GM12891 (cell line): ENCODE results near the gene ZSCAN18.

Experiments
- PAX5 ChIP-seq: IDR thresholded peaks from 2 replicates; pipeline ENCODE4 v1.6.1; 2011; ENCODE audit warnings: low read length, moderate library complexity, mild to moderate bottlenecking; ENCODE audit not compliant: insufficient read depth, severe bottlenecking
- POLR2A ChIP-seq: IDR thresholded peaks from 2 replicates; pipeline ENCODE4 v1.6.1; 2011; ENCODE audit warnings: low read depth, low read length, control low read depth
- POLR2AphosphoS5 ChIP-seq: IDR thresholded peaks from 2 replicates; pipeline ENCODE4 v1.6.1; 2011; ENCODE audit warnings: low read depth, low read length, control low read depth
- TAF1 ChIP-seq: IDR thresholded peaks from 2 replicates; pipeline ENCODE4 v1.6.1; 2011; ENCODE audit warnings: low read depth, low read length, control low read depth

DNA sequence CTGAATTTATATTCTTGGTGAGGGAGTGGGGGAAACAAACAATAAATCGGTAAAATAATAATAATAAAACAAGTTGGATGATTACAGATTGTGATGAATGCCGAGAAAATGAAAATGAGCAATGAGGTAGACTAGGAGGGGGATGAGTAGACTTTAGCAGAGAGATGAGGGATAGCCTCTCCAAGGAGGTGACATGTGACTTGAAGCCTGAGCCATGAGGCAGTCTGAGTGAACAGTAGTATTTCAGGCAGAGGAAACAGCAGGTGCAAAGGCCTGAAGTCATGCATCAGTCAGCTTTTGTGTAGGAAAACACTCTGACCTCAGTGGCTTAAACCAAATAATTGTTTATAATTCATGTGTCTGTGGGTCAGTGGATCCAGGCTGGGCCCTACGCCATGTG is 34.3 kb downstream of the ZSCAN18 start:
- TF ChIP-seq POLR2AphosphoS5 (no peak), POLR2A (no peak), TAF1 (no peak), PAX5 (no peak)
